ENCODE data around the gene LAMB4.

LAMB4 gene

GRCh38 chr7:108007261-108007660 is 122.9 kb downstream of the LAMB4 start:
- no peak overlapping the region for H3K4me3 ChIP-seq (ENCODE audit: low read length)
- DNase-seq (ENCODE audit: low read depth): no peak
- no peak for TF ChIP-seq CTCF (conservative IDR thresholded peaks at IDR 0.05; ENCODE audit: low read length)

- no peak overlapping the region; the same call in 1 of the 2 replicates for H3K4me3 ChIP-seq (ENCODE audit: low read length)
- DNase-seq (ENCODE audit: low read depth): peak; percentile 55
- no peak for TF ChIP-seq CTCF (conservative IDR thresholded peaks at IDR 0.05; ENCODE audit: low read length)
Measured at GRCh38 chr7:108004220-108005142, 125.7 kb downstream of the LAMB4 start.

GRCh38 chr7:108003599-108003935 is 126.6 kb downstream of the LAMB4 start:
- TF ChIP-seq CTCF (conservative IDR thresholded peaks at IDR 0.05; ENCODE audit: low read length): no peak
- no peak for DNase-seq (ENCODE audit: low read depth)
- peak overlapping the region; percentile 84 for H3K4me3 ChIP-seq (ENCODE audit: low read length)

GRCh38 chr7:108002726-108003598 is 127.2 kb downstream of the LAMB4 start, which contains the start of gene LAMB1:
Gene LAMB1 (minus strand): TSS chr7:108003161. CDS start chr7:108002885, 276 bp downstream.
- no peak; the same call in 1 of the 2 replicates for TF ChIP-seq CTCF (conservative IDR thresholded peaks at IDR 0.05; ENCODE audit: low read length)
- peak; percentile 64 for DNase-seq (ENCODE audit: low read depth)

DNA sequence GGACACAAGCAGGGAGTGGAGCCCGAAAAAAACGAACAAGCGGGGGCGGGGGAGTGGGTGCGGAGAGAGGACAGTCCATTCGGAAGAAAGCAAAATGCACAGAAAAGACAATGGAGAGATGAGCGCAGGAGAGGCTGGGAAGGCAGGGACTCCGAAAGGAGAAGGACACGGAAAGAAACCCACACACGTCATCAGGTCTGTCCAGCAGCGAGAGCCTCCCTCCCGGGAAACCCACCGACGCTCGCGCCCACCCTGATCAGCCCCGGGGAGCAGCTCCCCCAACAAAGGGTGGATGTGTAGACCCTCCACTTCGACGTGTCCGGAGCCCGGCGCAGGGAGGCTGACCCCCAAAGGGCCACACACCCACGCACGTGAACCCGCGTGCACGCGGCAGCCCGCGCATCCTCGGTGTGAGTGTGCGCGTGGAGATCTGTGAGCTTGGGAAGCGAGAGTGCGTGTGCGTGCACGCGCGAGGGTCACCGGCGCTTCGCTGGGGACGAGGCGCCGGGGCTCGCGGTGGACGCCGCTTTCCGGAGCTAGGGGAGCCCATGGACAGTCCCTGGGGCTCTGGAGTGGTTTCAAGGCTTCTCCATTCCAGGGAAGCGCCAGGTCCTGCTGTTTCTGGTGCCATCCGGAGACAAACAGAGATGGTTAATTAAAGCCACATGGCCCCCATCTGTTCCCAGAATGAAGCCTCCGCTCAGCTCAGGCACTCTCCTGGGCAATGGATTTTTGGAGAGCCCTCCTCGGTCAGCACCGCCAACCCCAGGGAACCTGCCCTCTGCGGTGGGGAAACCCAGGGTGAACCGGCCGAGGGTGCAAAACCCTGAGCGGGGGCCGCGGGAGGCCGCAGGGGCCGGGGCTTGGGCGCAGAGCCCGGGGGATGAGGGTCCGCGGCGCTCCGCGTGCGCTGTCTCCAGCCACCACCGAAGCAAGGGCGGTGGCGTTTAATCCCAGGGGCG is 128.1 kb downstream of the LAMB4 start:
- peak overlapping the region; percentile 84 for H3K4me3 ChIP-seq (ENCODE audit: low read length)
- peak; percentile 66 for DNase-seq (ENCODE audit: low read depth)
- no peak for TF ChIP-seq CTCF (conservative IDR thresholded peaks at IDR 0.05; ENCODE audit: low read length)

More at GRCh38 chr7:108002726-108003598, 127.2 kb downstream of the LAMB4 start, which contains the start of gene LAMB1:
- peak within 1 kb of the TSS; percentile 84 for H3K4me3 ChIP-seq (ENCODE audit: low read length)
